T-helper 17 cell (primary cell): Measurements from ENCODE around the gene FAM117A. TPM values are rescaled to one million over a fixed set of nuclear protein-coding genes. Genes with fewer than 3 reads are reported as not detected.
A peak's percentile ranks its signal among the peaks of the same experiment; 100 is the strongest.

Experiments
- ATAC-seq: fragments of 150-1000 bp; cut with Tn5 transposase; 2 replicates; pipeline ENCODE4 v1.10.0; 2021; ENCODE audit warnings: mild to moderate bottlenecking, moderate library complexity
- DNase-seq, 3 donors: peaks; one replicate each; pipeline versions ENCODE4 v3.0.0 to v3.0.0-alpha.2; 2020 to 2021
- H3K9me3 ChIP-seq: one replicate; pipeline ENCODE4 v1.7.0; 2013; ENCODE audit warnings: low read length, mild to moderate bottlenecking; ENCODE audit not compliant: control insufficient read depth, poor library complexity, severe bottlenecking
- H3K27ac Mint-ChIP-seq: one replicate; pipeline ENCODE4 v1.8.0; 2022; ENCODE audit warnings: mild to moderate bottlenecking, moderate library complexity, mixed read lengths
- H3K27me3 Mint-ChIP-seq: one replicate; pipeline ENCODE4 v1.8.0; 2022; ENCODE audit warnings: mixed read lengths
- H3K36me3 Mint-ChIP-seq: one replicate; pipeline ENCODE4 v1.8.0; 2022; ENCODE audit warnings: low read depth, mixed read lengths
- H3K4me1 Mint-ChIP-seq: one replicate; pipeline ENCODE4 v1.8.0; 2022; ENCODE audit warnings: mild to moderate bottlenecking, mixed read lengths
- H3K4me3 Mint-ChIP-seq: one replicate; pipeline ENCODE4 v1.8.0; 2022; ENCODE audit warnings: mild to moderate bottlenecking, moderate library complexity, mixed read lengths
- total RNA-seq, 4 donors: library from RNA in 2 of 4; stranded (reverse) in 2 of 4; gene quantifications; one replicate each; pipeline ENCODE4 v1.2.3 and lab custom pipeline; 2022 to 2026

FAM117A gene
- 10 to 100 TPM; 58.9 to 68.6 TPM for total RNA-seq
- 62.9 to 82.5 reads per million in 2 donors for total RNA-seq (lab: John Stamatoyannopoulos, UW)

- Mint-ChIP-seq H3K27ac (peak within 1 kb of the TSS; percentile 97), H3K4me3 (peak within 1 kb of the TSS; percentile 99), H3K27me3 (no peaks in the 10 kb centered on the region), H3K36me3 (no peaks in the 10 kb centered on the region), H3K4me1 (peaks cover 40% of the 10 kb centered on the region)
- H3K9me3 ChIP-seq: no peaks in the 10 kb centered on the region
- ATAC-seq (peak; percentile 91), DNase-seq (peak; percentile 83 to 93 (median 87))
Observed at GRCh38 chr17:49763735-49764558, at the start of gene FAM117A. TSS of gene FAM117A (minus strand) at chr17:49764131. CDS start at chr17:49764087, 44 bp downstream.

- H3K9me3 ChIP-seq: no peaks in the 10 kb centered on the region
- Mint-ChIP-seq H3K27me3 (no peaks in the 10 kb centered on the region), H3K36me3 (peaks cover 17% of the 10 kb centered on the region), H3K27ac (peak overlapping the region; percentile 72), H3K4me3 (no peak overlapping the region), H3K4me1 (peaks cover 27% of the 10 kb centered on the region)
- ATAC-seq (no peak), DNase-seq (no peak)
Observed at GRCh38 chr17:49809056-49809455, 45.1 kb upstream of the FAM117A start.

- no peak for ATAC-seq
- H3K36me3 Mint-ChIP-seq: peaks cover 5% of the 10 kb centered on the region
- H3K27me3 Mint-ChIP-seq: no peaks in the 10 kb centered on the region
- no peak overlapping the region for H3K27ac Mint-ChIP-seq
- no peaks in the 10 kb centered on the region for H3K9me3 ChIP-seq
- no peak overlapping the region for H3K4me3 Mint-ChIP-seq
- H3K4me1 Mint-ChIP-seq: peaks cover 22% of the 10 kb centered on the region
- no peak for DNase-seq
Observed at GRCh38 chr17:49798738-49799137, 34.8 kb upstream of the FAM117A start.

- no peaks in the 10 kb centered on the region for H3K9me3 ChIP-seq
- Mint-ChIP-seq H3K4me3 (no peak overlapping the region), H3K4me1 (peaks cover 24% of the 10 kb centered on the region), H3K27me3 (no peaks in the 10 kb centered on the region), H3K36me3 (peaks cover 5% of the 10 kb centered on the region), H3K27ac (no peak overlapping the region)
- no peak for DNase-seq
- ATAC-seq: no peak
Observed at GRCh38 chr17:49798182-49798581, 34.3 kb upstream of the FAM117A start.

GRCh38 chr17:49795372-49795771, 31.4 kb upstream of the FAM117A start:
- ATAC-seq: no peak
- Mint-ChIP-seq H3K4me3 (no peak overlapping the region), H3K27me3 (no peaks in the 10 kb centered on the region), H3K4me1 (peaks cover 33% of the 10 kb centered on the region), H3K27ac (peak overlapping the region; percentile 77), H3K36me3 (no peaks in the 10 kb centered on the region)
- DNase-seq: no peak
- no peaks in the 10 kb centered on the region for H3K9me3 ChIP-seq

GRCh38 chr17:49793309-49793708, 29.4 kb upstream of the FAM117A start:
- H3K27me3 Mint-ChIP-seq: no peaks in the 10 kb centered on the region
- no peak for ATAC-seq
- peaks cover 43% of the 10 kb centered on the region for H3K4me1 Mint-ChIP-seq
- H3K9me3 ChIP-seq: no peaks in the 10 kb centered on the region
- no peak overlapping the region for H3K4me3 Mint-ChIP-seq
- DNase-seq: no peak
- H3K36me3 Mint-ChIP-seq: no peaks in the 10 kb centered on the region
- peak overlapping the region; percentile 37 for H3K27ac Mint-ChIP-seq

GRCh38 chr17:49789243-49789578, 25.3 kb upstream of the FAM117A start:
- Mint-ChIP-seq H3K4me3 (peak overlapping the region; percentile 96), H3K4me1 (peaks cover 36% of the 10 kb centered on the region), H3K27me3 (no peaks in the 10 kb centered on the region), H3K27ac (peak overlapping the region; percentile 99), H3K36me3 (peaks cover 3% of the 10 kb centered on the region)
- no peaks in the 10 kb centered on the region for H3K9me3 ChIP-seq
- DNase-seq (no peak), ATAC-seq (no peak)

- H3K9me3 ChIP-seq: no peaks in the 10 kb centered on the region
- peak within 1 kb of the TSS; percentile 99 for H3K27ac Mint-ChIP-seq
- ATAC-seq (peak; percentile 85), DNase-seq (peak; percentile 96 to 98 (median 97))
- H3K36me3 Mint-ChIP-seq: peaks cover 3% of the 10 kb centered on the region
- no peaks in the 10 kb centered on the region for H3K27me3 Mint-ChIP-seq
- peaks cover 36% of the 10 kb centered on the region for H3K4me1 Mint-ChIP-seq
- peak within 1 kb of the TSS; percentile 96 for H3K4me3 Mint-ChIP-seq
Observed at GRCh38 chr17:49788478-49789242, 24.7 kb upstream of the FAM117A start, which contains the start of gene KAT7. TSS of gene KAT7 (plus strand) at chr17:49788681. CDS start at chr17:49788835, 154 bp downstream.

- Mint-ChIP-seq H3K4me3 (peak overlapping the region; percentile 96), H3K4me1 (peaks cover 34% of the 10 kb centered on the region), H3K27ac (peak overlapping the region; percentile 99)
Observed at GRCh38 chr17:49787884-49788477, 24.1 kb upstream of the FAM117A start.

GRCh38 chr17:49784636-49785035, 20.7 kb upstream of the FAM117A start:
- no peaks in the 10 kb centered on the region for H3K27me3 Mint-ChIP-seq
- H3K27ac Mint-ChIP-seq: peak overlapping the region; percentile 69

More at GRCh38 chr17:49787884-49788477, 24.1 kb upstream of the FAM117A start:
- DNase-seq (peak in 1 of 3 donors; percentile 15), ATAC-seq (no peak)
- H3K9me3 ChIP-seq: no peaks in the 10 kb centered on the region
- Mint-ChIP-seq H3K27me3 (no peaks in the 10 kb centered on the region), H3K36me3 (peaks cover 3% of the 10 kb centered on the region)

GRCh38 chr17:49783791-49784190, 19.9 kb upstream of the FAM117A start:
- Mint-ChIP-seq H3K27me3 (no peaks in the 10 kb centered on the region), H3K36me3 (peaks cover 3% of the 10 kb centered on the region), H3K4me1 (peaks cover 16% of the 10 kb centered on the region), H3K4me3 (no peak overlapping the region), H3K27ac (no peak overlapping the region)
- DNase-seq: no peak
- no peaks in the 10 kb centered on the region for H3K9me3 ChIP-seq
- ATAC-seq: no peak

More at GRCh38 chr17:49784636-49785035, 20.7 kb upstream of the FAM117A start:
- no peak for ATAC-seq
- DNase-seq: no peak
- H3K9me3 ChIP-seq: no peaks in the 10 kb centered on the region
- peaks cover 3% of the 10 kb centered on the region for H3K36me3 Mint-ChIP-seq
- no peak overlapping the region for H3K4me3 Mint-ChIP-seq
- peaks cover 22% of the 10 kb centered on the region for H3K4me1 Mint-ChIP-seq

GRCh38 chr17:49783071-49783715, 19.3 kb upstream of the FAM117A start:
- no peak overlapping the region for H3K27ac Mint-ChIP-seq
- H3K4me1 Mint-ChIP-seq: peaks cover 16% of the 10 kb centered on the region
- no peaks in the 10 kb centered on the region for H3K9me3 ChIP-seq
- no peak overlapping the region for H3K4me3 Mint-ChIP-seq
- peaks cover 3% of the 10 kb centered on the region for H3K36me3 Mint-ChIP-seq
- H3K27me3 Mint-ChIP-seq: no peaks in the 10 kb centered on the region
- ATAC-seq (no peak), DNase-seq (no peak)
